Measurements from ENCODE around the gene TOMM34. TPM values are rescaled to one million over a fixed set of nuclear protein-coding genes. Genes with fewer than 3 reads are reported as not detected.

Gene TOMM34
- polyA plus RNA-seq, 3 donors: 6.4 to 9.1 (median 7.7) TPM

DNA sequence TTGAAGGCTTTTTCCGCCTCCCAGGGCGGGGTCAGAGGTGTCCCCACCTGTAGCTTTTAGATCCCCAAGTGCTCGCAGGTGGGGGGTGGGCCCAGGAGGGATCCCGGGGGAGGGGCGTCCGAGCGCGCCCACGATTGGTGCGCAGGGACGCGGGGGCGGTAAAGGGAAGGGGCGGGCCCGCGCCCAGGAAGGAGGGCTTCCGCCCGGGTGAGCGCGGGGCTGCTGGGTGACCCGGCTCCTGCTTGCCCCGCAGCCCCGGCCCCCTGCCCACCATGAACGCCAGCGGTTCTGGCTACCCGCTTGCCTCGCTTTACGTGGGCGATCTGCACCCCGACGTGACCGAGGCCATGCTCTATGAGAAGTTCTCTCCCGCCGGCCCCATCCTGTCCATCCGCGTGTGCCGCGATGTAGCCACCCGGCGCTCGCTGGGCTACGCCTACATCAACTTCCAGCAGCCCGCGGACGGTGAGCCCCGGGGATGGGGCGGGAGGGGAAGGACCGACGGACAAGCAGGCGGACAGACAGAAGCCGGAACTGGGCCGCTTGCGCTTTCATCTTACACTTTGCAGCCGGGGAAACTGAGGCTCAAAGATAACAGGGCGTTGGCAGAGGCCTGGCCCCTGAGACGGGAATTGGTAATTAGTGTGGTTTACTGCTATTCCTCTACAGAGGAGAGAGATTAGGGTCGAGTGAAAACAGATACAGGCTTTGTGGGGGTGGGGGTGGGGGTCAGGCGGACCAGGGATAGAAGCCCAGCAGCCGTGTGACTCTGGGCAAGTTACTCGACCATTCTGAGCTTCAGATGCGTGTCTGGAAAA is 50.1 kb downstream of the TOMM34 start, which contains the start of gene PABPC1L:
Gene PABPC1L (plus strand): TSS at position 189 of the 818 bp plus-strand sequence. CDS start 84 bp downstream, at position 273.
- Mint-ChIP-seq H3K27ac (peak within 1 kb of the TSS; percentile 46 to 81 (median 63)), H3K9me3 (no peaks in the 10 kb centered on the region), H3K4me3 (peak within 1 kb of the TSS; percentile 89 to 93), H3K36me3 (peaks cover 45 to 49% of the 10 kb centered on the region in 2 donors), H3K27me3 (ENCODE audit: low read depth in 3 of 3) (no peaks in the 10 kb centered on the region), H3K4me1 (peaks cover 30% of the 10 kb centered on the region)
- Histone ChIP-seq H3K36me3 (replicated peaks in 1 of 2; ENCODE audit: control insufficient read depth in 1 of 2, insufficient read depth in 2 of 2, low read length in 2 of 2) (peaks cover 30 to 38% of the 10 kb centered on the region in 2 donors), H3K4me1 (ENCODE audit: control insufficient read depth in 1 of 2, insufficient read depth in 2 of 2, low read length in 2 of 2) (peaks cover 19 to 24% of the 10 kb centered on the region in 2 donors), H3K9ac (ENCODE audit: insufficient read depth, low read length, poor library complexity, severe bottlenecking) (peak within 1 kb of the TSS; percentile 54), H3K4me2 (replicated peaks; ENCODE audit: extremely low read depth, low read length, poor library complexity, severe bottlenecking) (peak within 1 kb of the TSS; percentile 84), H3K4me3 (replicated peaks in 1 of 3; ENCODE audit: low read depth in 2 of 3, low read length in 3 of 3) (peak within 1 kb of the TSS; percentile 36 to 79 (median 41)), H3K79me2 (ENCODE audit: insufficient read depth, low read length) (peaks cover 5% of the 10 kb centered on the region), H2AFZ (ENCODE audit: insufficient read depth, low read depth, low read length, poor library complexity, severe bottlenecking) (peak within 1 kb of the TSS; percentile 63), H3K27ac (ENCODE audit: low read depth in 1 of 2, low read length in 2 of 2) (peak within 1 kb of the TSS in 1 of 2 donors; percentile 59), H4K20me1 (ENCODE audit: insufficient read depth, low read length) (peaks cover 49% of the 10 kb centered on the region), H3K27me3 (ENCODE audit: control insufficient read depth in 2 of 2, insufficient read depth in 2 of 2, low read length in 2 of 2) (no peaks in the 10 kb centered on the region), H3K9me3 (replicated peaks in 1 of 2; ENCODE audit: control insufficient read depth in 1 of 2, insufficient read depth in 1 of 2, low read length in 2 of 2) (no peaks in the 10 kb centered on the region)
- peak; percentile 36 to 53 (median 49) for DNase-seq
- WGBS (ENCODE audit: insufficient coverage): 3% methylated on average over 60 of the region's 61 CpGs
- intact Hi-C loops (cut with micrococcal nuclease): no loop called here
- TF ChIP-seq, protein P1, sequence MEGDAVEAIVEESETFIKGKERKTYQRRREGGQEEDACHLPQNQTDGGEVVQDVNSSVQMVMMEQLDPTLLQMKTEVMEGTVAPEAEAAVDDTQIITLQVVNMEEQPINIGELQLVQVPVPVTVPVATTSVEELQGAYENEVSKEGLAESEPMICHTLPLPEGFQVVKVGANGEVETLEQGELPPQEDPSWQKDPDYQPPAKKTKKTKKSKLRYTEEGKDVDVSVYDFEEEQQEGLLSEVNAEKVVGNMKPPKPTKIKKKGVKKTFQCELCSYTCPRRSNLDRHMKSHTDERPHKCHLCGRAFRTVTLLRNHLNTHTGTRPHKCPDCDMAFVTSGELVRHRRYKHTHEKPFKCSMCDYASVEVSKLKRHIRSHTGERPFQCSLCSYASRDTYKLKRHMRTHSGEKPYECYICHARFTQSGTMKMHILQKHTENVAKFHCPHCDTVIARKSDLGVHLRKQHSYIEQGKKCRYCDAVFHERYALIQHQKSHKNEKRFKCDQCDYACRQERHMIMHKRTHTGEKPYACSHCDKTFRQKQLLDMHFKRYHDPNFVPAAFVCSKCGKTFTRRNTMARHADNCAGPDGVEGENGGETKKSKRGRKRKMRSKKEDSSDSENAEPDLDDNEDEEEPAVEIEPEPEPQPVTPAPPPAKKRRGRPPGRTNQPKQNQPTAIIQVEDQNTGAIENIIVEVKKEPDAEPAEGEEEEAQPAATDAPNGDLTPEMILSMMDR (IDR thresholded peaks at IDR 0.05): no peak

DNA sequence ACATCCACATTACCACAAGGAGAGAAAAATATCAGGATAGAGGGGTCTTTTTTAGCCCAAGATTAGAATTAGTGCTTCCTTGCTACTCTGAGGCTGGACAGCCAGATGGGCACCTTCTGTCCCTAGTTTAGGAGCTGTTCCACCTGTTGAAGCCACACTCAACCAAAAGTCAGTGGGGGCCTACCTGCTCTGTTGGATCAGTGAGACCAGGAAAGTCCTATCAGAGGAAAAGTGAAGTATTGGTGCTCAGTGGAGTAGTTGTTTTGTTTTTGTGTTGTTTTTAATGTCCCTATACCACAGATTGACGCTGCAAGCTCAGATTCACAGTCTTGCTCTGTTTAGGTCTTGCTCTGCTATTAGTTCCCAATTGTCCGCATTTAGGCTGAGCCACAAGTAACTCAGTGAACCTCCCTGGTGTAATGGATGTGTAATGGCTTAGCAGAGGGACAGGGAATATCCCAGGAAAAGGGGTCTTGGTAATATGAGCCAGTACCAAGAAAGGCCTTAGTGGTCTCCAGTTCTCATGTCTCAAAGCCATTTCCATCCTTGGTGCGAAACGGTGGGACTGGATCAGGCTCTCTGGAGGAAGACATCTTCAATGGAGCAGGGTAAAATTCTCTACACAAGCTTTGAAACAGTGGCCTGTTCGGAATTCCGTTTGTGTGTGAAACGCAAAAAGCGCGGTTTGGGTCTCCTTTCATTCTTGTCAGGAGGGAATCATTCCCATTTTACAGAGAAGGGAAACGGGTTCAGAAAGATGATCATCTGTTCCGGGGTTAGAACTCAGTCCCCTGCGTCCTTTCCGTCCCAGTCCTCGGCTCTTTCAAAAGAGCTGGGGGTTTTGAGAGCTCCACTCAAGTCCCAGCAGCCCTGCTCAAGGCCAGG is 51.0 kb downstream of the TOMM34 start:
- Mint-ChIP-seq H3K9me3 (no peaks in the 10 kb centered on the region), H3K27ac (peak overlapping the region in 6 of 7 donors; percentile 24 to 81 (median 50)), H3K4me1 (peaks cover 30% of the 10 kb centered on the region), H3K27me3 (ENCODE audit: low read depth in 3 of 3) (no peaks in the 10 kb centered on the region), H3K36me3 (peaks cover 53 to 57% of the 10 kb centered on the region in 2 donors), H3K4me3 (peak overlapping the region; percentile 89 to 93)
- H3K4me2 ChIP-seq (replicated peaks; ENCODE audit: extremely low read depth, low read length, poor library complexity, severe bottlenecking): peak overlapping the region; percentile 84
- 14% methylated on average over 9 of the region's 14 CpGs for WGBS (ENCODE audit: insufficient coverage)
- no peaks in the 10 kb centered on the region for H3K9me3 ChIP-seq (replicated peaks in 1 of 2; ENCODE audit: control insufficient read depth in 1 of 2, insufficient read depth in 1 of 2, low read length in 2 of 2)
- peak overlapping the region in 1 of 2 donors; percentile 59 for H3K27ac ChIP-seq (ENCODE audit: low read depth in 1 of 2, low read length in 2 of 2)
- intact Hi-C loops (cut with micrococcal nuclease): no loop called here
- H3K36me3 ChIP-seq (replicated peaks in 1 of 2; ENCODE audit: control insufficient read depth in 1 of 2, insufficient read depth in 2 of 2, low read length in 2 of 2): peaks cover 38 to 47% of the 10 kb centered on the region in 2 donors
- TF ChIP-seq, protein P1 (IDR thresholded peaks at IDR 0.05): no peak
- DNase-seq: no peak
- H3K4me3 ChIP-seq (replicated peaks in 1 of 3; ENCODE audit: low read depth in 2 of 3, low read length in 3 of 3): peak overlapping the region; percentile 36 to 79 (median 41)
- H3K9ac ChIP-seq (ENCODE audit: insufficient read depth, low read length, poor library complexity, severe bottlenecking): peak overlapping the region; percentile 54
- peaks cover 57% of the 10 kb centered on the region for H4K20me1 ChIP-seq (ENCODE audit: insufficient read depth, low read length)
- H3K27me3 ChIP-seq (ENCODE audit: control insufficient read depth in 2 of 2, insufficient read depth in 2 of 2, low read length in 2 of 2): no peaks in the 10 kb centered on the region
- peaks cover 14% of the 10 kb centered on the region for H3K79me2 ChIP-seq (ENCODE audit: insufficient read depth, low read length)
- peak overlapping the region; percentile 63 for H2AFZ ChIP-seq (ENCODE audit: insufficient read depth, low read depth, low read length, poor library complexity, severe bottlenecking)
- H3K4me1 ChIP-seq (ENCODE audit: control insufficient read depth in 1 of 2, insufficient read depth in 2 of 2, low read length in 2 of 2): peaks cover 19 to 24% of the 10 kb centered on the region in 2 donors

Data from CD14-positive monocyte (primary cell).